ENCODE measurements around the gene STKLD1.

STKLD1 gene

GRCh38 chr9:133385452-133385851 lies 9.3 kb downstream of the STKLD1 start:
- Histone ChIP-seq H3K4me1 (ENCODE audit: control insufficient read depth in 2 of 2, insufficient read depth in 1 of 2, low read depth in 1 of 2, low read length in 2 of 2) (peaks cover 0 to 2% of the 10 kb centered on the region in 2 donors), H3K18ac (ENCODE audit: low read length) (peak overlapping the region; percentile 48), H3K36me3 (replicated peaks in 1 of 2; ENCODE audit: control insufficient read depth in 2 of 2, insufficient read depth in 2 of 2, low read length in 2 of 2) (peaks cover 0 to 2% of the 10 kb centered on the region in 2 donors), H3K4me2 (ENCODE audit: insufficient read depth, low read length, poor library complexity, severe bottlenecking) (no peak overlapping the region), H3K27ac (replicated peaks; ENCODE audit: low read length) (no peak overlapping the region), H3K9ac (ENCODE audit: low read depth, low read length, poor library complexity) (peak overlapping the region; percentile 12), H2BK5ac (ENCODE audit: low read length) (no peak overlapping the region), H3K27me3 (ENCODE audit: control insufficient read depth in 3 of 3, insufficient read depth in 3 of 3, low read depth in 1 of 3, low read length in 3 of 3) (peaks cover 0 to 3% (median 0%) of the 10 kb centered on the region in 3 experiments), H3K4ac (ENCODE audit: low read length) (no peak overlapping the region), H2AFZ (ENCODE audit: low read length) (no peak overlapping the region), H3K14ac (ENCODE audit: low read length) (peak overlapping the region; percentile 75), H3K23ac (ENCODE audit: low read depth, low read length, poor library complexity) (peak overlapping the region; percentile 73), H2BK12ac (ENCODE audit: low read length) (peak overlapping the region; percentile 6), H3K4me3 (ENCODE audit: low read length in 2 of 2) (no peak overlapping the region), H3K79me1 (ENCODE audit: low read depth, low read length) (peaks cover 2% of the 10 kb centered on the region), H2AK5ac (ENCODE audit: low read depth, low read length) (peak overlapping the region; percentile 83), H4K91ac (ENCODE audit: low read depth, low read length, poor library complexity) (no peak overlapping the region), H2BK15ac (ENCODE audit: low read length) (peak overlapping the region; percentile 55), H2BK120ac (ENCODE audit: low read depth, low read length) (no peak overlapping the region), H3K9me3 (replicated peaks in 1 of 2; ENCODE audit: control insufficient read depth in 2 of 2, insufficient read depth in 1 of 2, low read depth in 1 of 2, low read length in 2 of 2) (peaks cover 0 to 9% of the 10 kb centered on the region in 2 donors), H4K8ac (ENCODE audit: low read depth, low read length) (no peak overlapping the region)
- no CpG with 5 or more reads among the region's 14 CpGs for WGBS, 2 donors (ENCODE audit: extremely low coverage in 2 of 2, insufficient read length in 2 of 2, insufficient replicate concordance in 1 of 2)
- DNase-seq (ENCODE audit: low spot score) = no peak

GRCh38 chr9:133386338-133386737 lies 10.2 kb downstream of the STKLD1 start:
- no peak overlapping the region for H3K4me2 ChIP-seq (ENCODE audit: insufficient read depth, low read length, poor library complexity, severe bottlenecking)
- H3K18ac ChIP-seq (ENCODE audit: low read length) = peak overlapping the region; percentile 27
- H4K8ac ChIP-seq (ENCODE audit: low read depth, low read length) = no peak overlapping the region
- H3K4me3 ChIP-seq (ENCODE audit: low read length in 2 of 2) = peak overlapping the region in 1 of 2 donors; percentile 25
- H2AK5ac ChIP-seq (ENCODE audit: low read depth, low read length) = peak overlapping the region; percentile 68
- H4K91ac ChIP-seq (ENCODE audit: low read depth, low read length, poor library complexity) = no peak overlapping the region
- no peak overlapping the region for H2BK12ac ChIP-seq (ENCODE audit: low read length)
- H2BK15ac ChIP-seq (ENCODE audit: low read length) = no peak overlapping the region
- H3K4me1 ChIP-seq (ENCODE audit: control insufficient read depth in 2 of 2, insufficient read depth in 1 of 2, low read depth in 1 of 2, low read length in 2 of 2) = peaks cover 0 to 2% of the 10 kb centered on the region in 2 donors
- H3K79me1 ChIP-seq (ENCODE audit: low read depth, low read length) = peaks cover 2% of the 10 kb centered on the region
- no peak overlapping the region for H3K4ac ChIP-seq (ENCODE audit: low read length)
- H3K14ac ChIP-seq (ENCODE audit: low read length) = no peak overlapping the region
- H3K9me3 ChIP-seq (replicated peaks in 1 of 2; ENCODE audit: control insufficient read depth in 2 of 2, insufficient read depth in 1 of 2, low read depth in 1 of 2, low read length in 2 of 2) = peaks cover 4 to 13% of the 10 kb centered on the region in 2 donors
- peak overlapping the region; percentile 66 for H2BK5ac ChIP-seq (ENCODE audit: low read length)
- H2AFZ ChIP-seq (ENCODE audit: low read length) = no peak overlapping the region
- no peak overlapping the region for H3K27ac ChIP-seq (replicated peaks; ENCODE audit: low read length)
- H3K36me3 ChIP-seq (replicated peaks in 1 of 2; ENCODE audit: control insufficient read depth in 2 of 2, insufficient read depth in 2 of 2, low read length in 2 of 2) = peaks cover 0 to 2% of the 10 kb centered on the region in 2 donors
- no peak overlapping the region for H2BK120ac ChIP-seq (ENCODE audit: low read depth, low read length)
- DNase-seq (ENCODE audit: low spot score) = no peak
- no CpG with 5 or more reads among the region's 13 CpGs for WGBS, 2 donors (ENCODE audit: extremely low coverage in 2 of 2, insufficient read length in 2 of 2, insufficient replicate concordance in 1 of 2)
- H3K9ac ChIP-seq (ENCODE audit: low read depth, low read length, poor library complexity) = no peak overlapping the region
- H3K27me3 ChIP-seq (ENCODE audit: control insufficient read depth in 3 of 3, insufficient read depth in 3 of 3, low read depth in 1 of 3, low read length in 3 of 3) = peaks cover 0 to 3% (median 0%) of the 10 kb centered on the region in 3 experiments
- H3K23ac ChIP-seq (ENCODE audit: low read depth, low read length, poor library complexity) = peak overlapping the region; percentile 25

DNA sequence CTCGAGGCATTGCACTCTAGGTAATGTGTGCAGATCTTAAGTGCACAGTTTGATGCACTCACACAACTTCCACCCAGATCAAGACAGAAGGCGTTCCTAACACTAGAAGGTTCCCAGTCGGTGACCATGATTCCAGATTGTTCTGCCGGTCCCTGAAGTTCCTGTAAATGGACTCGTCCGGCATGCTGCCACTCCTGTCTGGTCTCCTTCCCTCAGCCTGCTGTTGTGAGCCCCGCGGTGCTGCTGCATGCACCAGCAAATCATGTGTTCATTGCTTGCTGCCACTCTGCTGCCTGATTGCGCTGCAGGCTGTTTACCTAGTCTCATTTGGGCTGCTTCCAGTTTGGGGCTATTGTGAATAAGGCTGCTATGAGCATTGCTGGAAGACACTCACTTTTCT lies 11.5 kb downstream of the STKLD1 start:
- no peak overlapping the region for H2BK15ac ChIP-seq (ENCODE audit: low read length)
- no peak overlapping the region for H2AFZ ChIP-seq (ENCODE audit: low read length)
- no peak overlapping the region for H4K91ac ChIP-seq (ENCODE audit: low read depth, low read length, poor library complexity)
- peaks cover 2% of the 10 kb centered on the region for H3K79me1 ChIP-seq (ENCODE audit: low read depth, low read length)
- no peak overlapping the region for H3K23ac ChIP-seq (ENCODE audit: low read depth, low read length, poor library complexity)
- no peak overlapping the region for H3K4me2 ChIP-seq (ENCODE audit: insufficient read depth, low read length, poor library complexity, severe bottlenecking)
- H2BK12ac ChIP-seq (ENCODE audit: low read length) = no peak overlapping the region
- H4K8ac ChIP-seq (ENCODE audit: low read depth, low read length) = no peak overlapping the region
- H3K4me1 ChIP-seq (ENCODE audit: control insufficient read depth in 2 of 2, insufficient read depth in 1 of 2, low read depth in 1 of 2, low read length in 2 of 2) = peaks cover 0 to 2% of the 10 kb centered on the region in 2 donors
- WGBS, 2 donors (ENCODE audit: extremely low coverage in 2 of 2, insufficient read length in 2 of 2, insufficient replicate concordance in 1 of 2) = no CpG with 5 or more reads among the region's 9 CpGs
- peaks cover 4 to 10% of the 10 kb centered on the region in 2 donors for H3K9me3 ChIP-seq (replicated peaks in 1 of 2; ENCODE audit: control insufficient read depth in 2 of 2, insufficient read depth in 1 of 2, low read depth in 1 of 2, low read length in 2 of 2)
- no peak overlapping the region for H3K9ac ChIP-seq (ENCODE audit: low read depth, low read length, poor library complexity)
- no peak overlapping the region for H3K14ac ChIP-seq (ENCODE audit: low read length)
- peaks cover 0 to under 1% of the 10 kb centered on the region in 2 donors for H3K36me3 ChIP-seq (replicated peaks in 1 of 2; ENCODE audit: control insufficient read depth in 2 of 2, insufficient read depth in 2 of 2, low read length in 2 of 2)
- no peak overlapping the region for H3K4ac ChIP-seq (ENCODE audit: low read length)
- H3K18ac ChIP-seq (ENCODE audit: low read length) = no peak overlapping the region
- H3K27ac ChIP-seq (replicated peaks; ENCODE audit: low read length) = no peak overlapping the region
- no peak overlapping the region for H2AK5ac ChIP-seq (ENCODE audit: low read depth, low read length)
- H2BK5ac ChIP-seq (ENCODE audit: low read length) = peak overlapping the region; percentile 66
- DNase-seq (ENCODE audit: low spot score) = no peak
- H2BK120ac ChIP-seq (ENCODE audit: low read depth, low read length) = no peak overlapping the region
- H3K27me3 ChIP-seq (ENCODE audit: control insufficient read depth in 3 of 3, insufficient read depth in 3 of 3, low read depth in 1 of 3, low read length in 3 of 3) = no peaks in the 10 kb centered on the region
- no peak overlapping the region for H3K4me3 ChIP-seq (ENCODE audit: low read length in 2 of 2)

- no peak overlapping the region for H2AFZ ChIP-seq (ENCODE audit: low read length)
- peak overlapping the region; percentile 37 for H2AK5ac ChIP-seq (ENCODE audit: low read depth, low read length)
- no peak overlapping the region for H3K4me3 ChIP-seq (ENCODE audit: low read length in 2 of 2)
- peak overlapping the region; percentile 16 for H2BK12ac ChIP-seq (ENCODE audit: low read length)
- H3K27ac ChIP-seq (replicated peaks; ENCODE audit: low read length) = no peak overlapping the region
- peak overlapping the region; percentile 71 for H2BK5ac ChIP-seq (ENCODE audit: low read length)
- H3K4ac ChIP-seq (ENCODE audit: low read length) = no peak overlapping the region
- no peak overlapping the region for H2BK120ac ChIP-seq (ENCODE audit: low read depth, low read length)
- H3K18ac ChIP-seq (ENCODE audit: low read length) = no peak overlapping the region
- no CpG with 5 or more reads among the region's 12 CpGs for WGBS, 2 donors (ENCODE audit: extremely low coverage in 2 of 2, insufficient read length in 2 of 2, insufficient replicate concordance in 1 of 2)
- H3K79me1 ChIP-seq (ENCODE audit: low read depth, low read length) = no peaks in the 10 kb centered on the region
- no peaks in the 10 kb centered on the region for H3K36me3 ChIP-seq (replicated peaks in 1 of 2; ENCODE audit: control insufficient read depth in 2 of 2, insufficient read depth in 2 of 2, low read length in 2 of 2)
- H4K91ac ChIP-seq (ENCODE audit: low read depth, low read length, poor library complexity) = no peak overlapping the region
- H4K8ac ChIP-seq (ENCODE audit: low read depth, low read length) = no peak overlapping the region
- no peak overlapping the region for H3K4me2 ChIP-seq (ENCODE audit: insufficient read depth, low read length, poor library complexity, severe bottlenecking)
- peaks cover 0 to 2% of the 10 kb centered on the region in 2 donors for H3K4me1 ChIP-seq (ENCODE audit: control insufficient read depth in 2 of 2, insufficient read depth in 1 of 2, low read depth in 1 of 2, low read length in 2 of 2)
- H2BK15ac ChIP-seq (ENCODE audit: low read length) = peak overlapping the region; percentile 58
- peak overlapping the region; percentile 50 for H3K9ac ChIP-seq (ENCODE audit: low read depth, low read length, poor library complexity)
- no peaks in the 10 kb centered on the region for H3K27me3 ChIP-seq (ENCODE audit: control insufficient read depth in 3 of 3, insufficient read depth in 3 of 3, low read depth in 1 of 3, low read length in 3 of 3)
- H3K9me3 ChIP-seq (replicated peaks in 1 of 2; ENCODE audit: control insufficient read depth in 2 of 2, insufficient read depth in 1 of 2, low read depth in 1 of 2, low read length in 2 of 2) = peaks cover 4 to 6% of the 10 kb centered on the region in 2 donors
- DNase-seq (ENCODE audit: low spot score) = no peak
- H3K23ac ChIP-seq (ENCODE audit: low read depth, low read length, poor library complexity) = no peak overlapping the region
- no peak overlapping the region for H3K14ac ChIP-seq (ENCODE audit: low read length)
Observed at GRCh38 chr9:133389025-133389557, 12.9 kb downstream of the STKLD1 start.

Measured in neuronal stem cell (in vitro differentiated cells).